Psoas muscle (tissue), 8 donors: ENCODE results near the gene NFE2L2. TPM values are rescaled to one million over a fixed set of nuclear protein-coding genes. Genes with fewer than 3 reads are reported as not detected.
A peak's percentile ranks its signal among the peaks of the same experiment; 100 is the strongest.

Experiments used
- ATAC-seq, 4 donors: fragments of 200-7000 bp; cut with Tn5 transposase; one replicate each; pipeline ENCODE4 v1.9.1; 2020; ENCODE audit warnings: moderate library complexity in 3 of 4, mild to moderate bottlenecking in 2 of 4
- DNase-seq, 2 donors: peaks; one replicate each; pipeline ENCODE4 v3.0.0-alpha.2; 2020
- H3K27ac ChIP-seq: fragments of 200-600 bp; one replicate; pipeline ENCODE4 v1.8.0; 2022
- H3K27me3 ChIP-seq, 3 donors: fragments of 200-600 bp in 1 of 3; one replicate each; pipeline versions ENCODE4 v1.6.1 to v1.8.0; 2013 to 2022; ENCODE audit warnings: low read length in 2 of 3, mild to moderate bottlenecking in 2 of 3, moderate library complexity in 1 of 3; ENCODE audit not compliant: insufficient read depth in 3 of 3
- H3K36me3 ChIP-seq, 2 donors: fragments of 200-600 bp in 1 of 2; one replicate each; pipeline versions ENCODE4 v1.6.1 to v1.8.0; 2013 to 2022; ENCODE audit warnings: low read depth in 1 of 2, mild to moderate bottlenecking in 1 of 2, moderate library complexity in 1 of 2; ENCODE audit not compliant: insufficient read depth in 1 of 2
- H3K4me1 ChIP-seq: fragments of 200-600 bp; one replicate; pipeline ENCODE4 v1.8.0; 2022
- H3K4me3 ChIP-seq: fragments of 200-600 bp; one replicate; pipeline ENCODE4 v1.8.0; 2022; ENCODE audit warnings: mild to moderate bottlenecking
- H3K9me3 ChIP-seq: fragments of 200-600 bp; one replicate; pipeline ENCODE4 v1.8.0; 2022
- WGBS, 3 donors: extraction: QIAGEN DNeasy Blood & Tissue Kit; methylation state at CpG; one replicate each; pipeline versions ENCODE4 v1.1.6 to v1.1.7; 2013; 5-methylcytosine and 5-hydroxymethylcytosine counted together
- intact Hi-C, 2 donors: fragments of 100-400 bp; cut with DNase I; formaldehyde crosslinking; loops; one replicate each; pipeline versions ENCODE4 v1.11.0 to v1.14.2; 2022
- polyA plus RNA-seq, 3 donors: library from polyadenylated mRNA; stranded (reverse); fragments of 200-250 nt; gene quantifications; one replicate each; pipeline ENCODE4 v1.2.3, GENCODE V29; 2013
- total RNA-seq, 4 donors: library from RNA; stranded (reverse); fragmentation: NEBNext Ultra II Directional in 2 of 4; extraction: Animal tissue kit (Norgen Biotek cat#: 25700) in 2 of 4; gene quantifications; one replicate each; pipeline versions ENCODE4 v1.2.1 to v1.2.4, GENCODE V29; 2021 to 2023
- TF ChIP-seq, protein P1 (sequence below): fragments of 200-600 bp; IDR thresholded peaks from one replicate; pipeline ENCODE4 v1.8.0; 2022; ENCODE audit warnings: antibody characterized with exemption
- donor health status: healthy with polysubstance abuse.
- donor health status: DM: no; HTN: no; CAD: no; lungs with moderate emphysema.
- donor health status: Bipolar disorder and iron deficiency.
- donor health status: healthy.
- donor health status: DM: yes; HTN: yes; CAD: no.
- donor health status: DM: no; HTN: no; CAD: no.
- donor health status: DM: no; HTN: no; CAD: no.
- donor health status: DM: yes; HTN: yes; CAD: no.

Gene NFE2L2
- total and polyA plus RNA-seq, 7 donors = 42.4 to 127 (median 56.6) TPM

DNA sequence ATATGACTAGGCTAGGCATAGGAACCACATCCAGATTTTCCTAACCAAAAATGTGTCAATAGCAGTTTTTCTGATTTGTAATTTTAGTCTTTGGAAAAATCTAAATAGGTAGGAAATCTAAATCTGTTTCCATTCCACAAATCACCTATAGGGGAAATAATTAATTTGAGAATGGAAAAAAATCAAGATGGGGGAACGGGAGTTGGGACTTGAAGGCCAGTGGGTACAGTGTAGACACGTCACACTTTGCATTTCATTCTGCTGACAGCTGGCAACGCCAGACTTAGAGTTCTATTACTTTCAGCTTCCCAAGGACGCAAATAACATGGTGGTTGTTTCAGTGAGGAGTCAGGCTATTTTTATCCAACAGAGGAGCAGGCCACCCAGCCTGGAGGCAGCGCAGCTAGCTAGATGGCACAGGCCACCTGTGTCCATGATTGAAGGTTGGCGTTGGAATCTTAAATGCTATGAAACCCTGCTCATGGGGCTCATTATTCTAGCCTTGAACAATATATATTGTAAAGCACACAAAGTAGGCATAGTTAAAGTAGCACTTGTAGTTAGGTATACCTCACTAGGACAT is 28.6 kb downstream of the NFE2L2 start:
- Histone ChIP-seq H3K4me1 (peaks cover 89% of the 10 kb centered on the region), H3K4me3 (peak overlapping the region; percentile 14), H3K9me3 (no peaks in the 10 kb centered on the region), H3K36me3 (peaks cover 13 to 31% of the 10 kb centered on the region in 2 donors), H3K27me3 (no peaks in the 10 kb centered on the region), H3K27ac (peak overlapping the region; percentile 89)
- intact Hi-C loops = no loop called here
- TF ChIP-seq, protein P1, sequence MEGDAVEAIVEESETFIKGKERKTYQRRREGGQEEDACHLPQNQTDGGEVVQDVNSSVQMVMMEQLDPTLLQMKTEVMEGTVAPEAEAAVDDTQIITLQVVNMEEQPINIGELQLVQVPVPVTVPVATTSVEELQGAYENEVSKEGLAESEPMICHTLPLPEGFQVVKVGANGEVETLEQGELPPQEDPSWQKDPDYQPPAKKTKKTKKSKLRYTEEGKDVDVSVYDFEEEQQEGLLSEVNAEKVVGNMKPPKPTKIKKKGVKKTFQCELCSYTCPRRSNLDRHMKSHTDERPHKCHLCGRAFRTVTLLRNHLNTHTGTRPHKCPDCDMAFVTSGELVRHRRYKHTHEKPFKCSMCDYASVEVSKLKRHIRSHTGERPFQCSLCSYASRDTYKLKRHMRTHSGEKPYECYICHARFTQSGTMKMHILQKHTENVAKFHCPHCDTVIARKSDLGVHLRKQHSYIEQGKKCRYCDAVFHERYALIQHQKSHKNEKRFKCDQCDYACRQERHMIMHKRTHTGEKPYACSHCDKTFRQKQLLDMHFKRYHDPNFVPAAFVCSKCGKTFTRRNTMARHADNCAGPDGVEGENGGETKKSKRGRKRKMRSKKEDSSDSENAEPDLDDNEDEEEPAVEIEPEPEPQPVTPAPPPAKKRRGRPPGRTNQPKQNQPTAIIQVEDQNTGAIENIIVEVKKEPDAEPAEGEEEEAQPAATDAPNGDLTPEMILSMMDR = no peak
- DNase-seq (peak; percentile 32 to 73), ATAC-seq (peak; percentile 85 to 89 (median 86))
- WGBS, 3 donors = 28 to 39% (median 33%) methylated on average over 6 of the region's 6 CpGs

DNA sequence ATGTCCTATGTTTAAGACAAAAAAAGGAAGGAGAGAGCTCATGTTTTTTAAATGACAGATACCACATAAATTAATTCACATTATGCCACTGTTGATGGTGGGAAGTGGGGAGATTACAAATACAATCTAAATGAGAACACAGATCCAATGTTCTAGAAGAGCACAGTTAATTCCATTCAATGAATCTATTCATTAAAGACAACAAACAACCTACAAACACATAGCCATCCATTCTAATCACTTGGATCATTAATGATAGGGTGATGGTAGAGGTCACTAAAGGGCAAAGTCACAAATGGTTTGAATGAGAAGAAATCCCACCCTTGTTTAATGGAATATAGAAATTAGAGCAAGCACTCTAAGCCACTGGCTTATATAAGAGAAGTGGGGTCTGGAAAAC is 30.3 kb downstream of the NFE2L2 start:
- H3K36me3 ChIP-seq = peaks cover 13 to 44% of the 10 kb centered on the region in 2 donors
- TF ChIP-seq, protein P1 = no peak

DNA sequence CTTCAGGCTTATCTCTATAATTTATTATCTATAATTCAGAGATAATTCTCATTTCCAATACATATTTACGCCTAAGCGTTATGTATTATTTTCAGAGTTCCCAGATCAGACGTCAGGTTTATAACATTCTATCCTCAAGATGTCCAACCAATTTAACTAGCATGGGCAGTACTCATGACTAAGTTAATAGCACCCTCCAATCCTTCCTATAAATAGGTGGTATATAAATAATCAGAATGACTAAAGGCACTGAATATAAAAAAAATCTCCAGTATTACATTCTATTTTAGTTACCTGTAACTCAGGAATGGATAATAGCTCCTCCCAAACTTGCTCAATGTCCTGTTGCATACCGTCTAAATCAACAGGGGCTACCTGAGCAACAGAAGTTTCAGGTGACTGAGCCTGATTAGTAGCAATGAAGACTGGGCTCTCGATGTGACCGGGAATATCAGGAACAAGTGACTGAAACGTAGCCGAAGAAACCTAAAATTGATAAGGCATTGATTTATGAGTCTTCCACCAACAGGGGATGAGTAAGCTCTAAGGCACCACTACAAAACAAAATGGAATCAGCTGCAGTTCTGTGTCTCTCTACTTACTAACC is 32.3 kb downstream of the NFE2L2 start:
- WGBS, 3 donors = 65 to 78% (median 65%) methylated on average over 8 of the region's 8 CpGs
- Histone ChIP-seq H3K27ac (peak overlapping the region; percentile 89), H3K36me3 (peaks cover 13 to 44% of the 10 kb centered on the region in 2 donors)

More for the DNA sequence above, 30.3 kb downstream of the NFE2L2 start:
- no peak for DNase-seq
- Histone ChIP-seq H3K27me3 (no peaks in the 10 kb centered on the region), H3K9me3 (no peaks in the 10 kb centered on the region), H3K27ac (peak overlapping the region; percentile 89), H3K4me3 (no peak overlapping the region), H3K4me1 (peaks cover 73% of the 10 kb centered on the region)
- intact Hi-C loops = no loop called here
- no peak for ATAC-seq

DNA sequence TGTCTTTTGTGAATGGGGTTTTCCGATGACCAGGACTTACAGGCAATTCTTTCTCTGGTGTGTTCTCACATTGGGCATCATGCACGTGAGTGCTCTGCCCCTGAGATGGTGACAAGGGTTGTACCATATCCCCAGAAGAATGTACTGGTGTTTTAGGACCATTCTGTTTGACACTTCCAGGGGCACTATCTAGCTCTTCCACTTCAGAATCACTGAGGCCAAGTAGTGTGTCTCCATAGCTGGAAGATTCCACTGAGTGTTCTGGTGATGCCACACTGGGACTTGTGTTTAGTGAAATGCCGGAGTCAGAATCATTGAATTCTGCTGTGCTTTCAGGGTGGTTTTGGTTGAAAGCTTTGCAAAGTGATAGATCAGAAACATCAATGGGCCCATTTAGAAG is 33.3 kb downstream of the NFE2L2 start:
- Histone ChIP-seq H3K4me3 (no peak overlapping the region), H3K27me3 (no peaks in the 10 kb centered on the region), H3K27ac (peak overlapping the region; percentile 89), H3K4me1 (peaks cover 43% of the 10 kb centered on the region), H3K9me3 (no peaks in the 10 kb centered on the region), H3K36me3 (peaks cover 13 to 44% of the 10 kb centered on the region in 2 donors)
- 89 to 94% (median 90%) methylated on average over 3 of the region's 3 CpGs for WGBS, 3 donors
- intact Hi-C loops = loop anchor here in 1 of 2 donors (2.0 kb wide), 1 partner anchor 14 kb away; no protein-coding TSS in a partner anchor
- no peak for DNase-seq
- no peak for ATAC-seq
- TF ChIP-seq, protein P1 = no peak

More for the DNA sequence above, 32.3 kb downstream of the NFE2L2 start:
- Histone ChIP-seq H3K4me1 (peaks cover 52% of the 10 kb centered on the region), H3K9me3 (no peaks in the 10 kb centered on the region), H3K27me3 (no peaks in the 10 kb centered on the region), H3K4me3 (no peak overlapping the region)
- DNase-seq (no peak), ATAC-seq (peak; percentile 15 to 55 (median 38))
- intact Hi-C loops = no loop called here
- TF ChIP-seq, protein P1 = no peak
